ENCODE measurements around the gene APOH. TPM values are rescaled to one million over a fixed set of nuclear protein-coding genes. Genes with fewer than 3 reads are reported as not detected.

The APOH gene
- total and polyA plus RNA-seq, 7 donors, result 1.3 TPM; not detected in 6

DNA sequence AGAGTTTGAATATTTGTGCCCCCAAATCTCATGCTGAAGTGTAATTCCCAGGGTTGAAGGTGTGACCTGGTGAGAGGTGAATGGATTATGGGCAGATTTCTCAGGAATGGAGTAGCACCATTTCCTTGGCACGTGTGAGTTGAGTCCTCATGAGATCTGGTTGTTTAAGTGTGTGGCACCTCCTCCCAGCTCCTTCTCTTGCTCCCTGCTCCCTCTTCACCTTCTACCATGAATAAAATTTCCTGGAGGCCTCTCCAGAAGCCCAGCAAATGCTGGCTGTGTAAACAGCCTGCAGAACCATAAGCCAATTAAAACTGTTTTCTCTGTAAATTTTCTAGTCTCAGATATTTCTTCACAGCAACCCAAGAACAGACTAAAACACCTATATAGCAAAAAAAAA lies 12.6 kb upstream of the APOH start:
- no peaks in the 10 kb centered on the region for H3K4me1 ChIP-seq
- 56 to 68% (median 59%) methylated on average over 1 of the region's 1 CpG for WGBS, 3 donors
- H3K9me3 ChIP-seq, result no peaks in the 10 kb centered on the region
- no peak overlapping the region for H3K4me3 ChIP-seq
- H3K27ac ChIP-seq, result no peak overlapping the region
- TF ChIP-seq, protein P1, sequence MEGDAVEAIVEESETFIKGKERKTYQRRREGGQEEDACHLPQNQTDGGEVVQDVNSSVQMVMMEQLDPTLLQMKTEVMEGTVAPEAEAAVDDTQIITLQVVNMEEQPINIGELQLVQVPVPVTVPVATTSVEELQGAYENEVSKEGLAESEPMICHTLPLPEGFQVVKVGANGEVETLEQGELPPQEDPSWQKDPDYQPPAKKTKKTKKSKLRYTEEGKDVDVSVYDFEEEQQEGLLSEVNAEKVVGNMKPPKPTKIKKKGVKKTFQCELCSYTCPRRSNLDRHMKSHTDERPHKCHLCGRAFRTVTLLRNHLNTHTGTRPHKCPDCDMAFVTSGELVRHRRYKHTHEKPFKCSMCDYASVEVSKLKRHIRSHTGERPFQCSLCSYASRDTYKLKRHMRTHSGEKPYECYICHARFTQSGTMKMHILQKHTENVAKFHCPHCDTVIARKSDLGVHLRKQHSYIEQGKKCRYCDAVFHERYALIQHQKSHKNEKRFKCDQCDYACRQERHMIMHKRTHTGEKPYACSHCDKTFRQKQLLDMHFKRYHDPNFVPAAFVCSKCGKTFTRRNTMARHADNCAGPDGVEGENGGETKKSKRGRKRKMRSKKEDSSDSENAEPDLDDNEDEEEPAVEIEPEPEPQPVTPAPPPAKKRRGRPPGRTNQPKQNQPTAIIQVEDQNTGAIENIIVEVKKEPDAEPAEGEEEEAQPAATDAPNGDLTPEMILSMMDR (IDR thresholded peaks at IDR 0.05), result no peak
- no peaks in the 10 kb centered on the region for H3K36me3 ChIP-seq (ENCODE audit: insufficient read depth in 1 of 2, low read depth in 1 of 2)
- intact Hi-C loops (cut with DNase I), result no loop called here
- ATAC-seq, result no peak
- H3K27me3 ChIP-seq (ENCODE audit: insufficient read depth in 3 of 3, low read length in 2 of 3), result no peaks in the 10 kb centered on the region
- DNase-seq, result no peak

DNA sequence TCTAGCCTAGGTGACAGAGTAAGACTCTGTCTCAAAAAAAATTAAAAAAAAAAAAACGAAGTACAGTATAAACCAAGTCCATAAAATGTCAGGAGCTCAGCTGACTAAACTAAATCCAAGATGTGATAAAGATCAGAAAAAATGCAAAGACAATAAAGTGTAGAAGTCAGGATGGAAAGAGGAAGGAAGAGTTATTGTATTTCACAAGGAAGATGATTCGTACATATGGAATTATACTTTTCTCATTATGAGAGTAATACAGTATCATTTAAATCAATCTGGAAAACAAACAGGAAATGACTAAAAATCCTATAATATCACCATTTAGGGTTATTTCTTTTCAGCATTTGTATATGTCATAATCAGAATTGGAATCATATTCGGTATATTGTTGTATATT lies 11.4 kb upstream of the APOH start:
- TF ChIP-seq, protein P1 (IDR thresholded peaks at IDR 0.05), result no peak
- intact Hi-C loops (cut with DNase I), result no loop called here

DNA sequence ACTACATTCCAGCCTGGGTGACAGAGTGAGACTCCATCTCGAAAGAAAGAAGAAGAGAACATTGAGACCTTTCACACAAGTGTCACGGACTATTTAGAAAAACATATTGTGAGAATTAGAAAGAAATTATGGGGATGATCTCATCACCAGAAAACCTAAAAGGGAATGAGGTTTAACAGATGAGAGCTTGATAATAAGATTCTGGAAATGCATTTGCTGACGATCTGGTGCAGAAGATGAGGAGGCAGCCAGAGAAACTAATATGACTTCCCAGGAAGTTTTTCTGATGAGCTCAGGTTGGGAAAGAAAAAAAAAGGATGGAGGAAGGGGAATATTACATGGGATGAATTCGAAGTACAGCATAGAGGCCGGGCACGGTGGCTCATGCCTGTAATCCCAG lies 10.8 kb upstream of the APOH start:
- Histone ChIP-seq H3K9me3 (no peaks in the 10 kb centered on the region), H3K27ac (no peak overlapping the region), H3K4me1 (no peaks in the 10 kb centered on the region), H3K27me3 (ENCODE audit: insufficient read depth in 3 of 3, low read length in 2 of 3) (no peaks in the 10 kb centered on the region), H3K36me3 (ENCODE audit: insufficient read depth in 1 of 2, low read depth in 1 of 2) (no peaks in the 10 kb centered on the region), H3K4me3 (no peak overlapping the region)
- DNase-seq (no peak), ATAC-seq (no peak)
- TF ChIP-seq, protein P1 (IDR thresholded peaks at IDR 0.05), result no peak
- intact Hi-C loops (cut with DNase I), result no loop called here
- WGBS, 3 donors, result 84 to 86% (median 85%) methylated on average over 6 of the region's 6 CpGs

More for the DNA sequence above, 11.4 kb upstream of the APOH start:
- ATAC-seq (no peak), DNase-seq (no peak)
- no peaks in the 10 kb centered on the region for H3K36me3 ChIP-seq (ENCODE audit: insufficient read depth in 1 of 2, low read depth in 1 of 2)
- H3K27ac ChIP-seq, result no peak overlapping the region
- H3K9me3 ChIP-seq, result no peaks in the 10 kb centered on the region
- H3K4me1 ChIP-seq, result no peaks in the 10 kb centered on the region
- H3K27me3 ChIP-seq (ENCODE audit: insufficient read depth in 3 of 3, low read length in 2 of 3), result no peaks in the 10 kb centered on the region
- H3K4me3 ChIP-seq, result no peak overlapping the region
- WGBS, 3 donors, result 63 to 71% (median 63%) methylated on average over 3 of the region's 3 CpGs

DNA sequence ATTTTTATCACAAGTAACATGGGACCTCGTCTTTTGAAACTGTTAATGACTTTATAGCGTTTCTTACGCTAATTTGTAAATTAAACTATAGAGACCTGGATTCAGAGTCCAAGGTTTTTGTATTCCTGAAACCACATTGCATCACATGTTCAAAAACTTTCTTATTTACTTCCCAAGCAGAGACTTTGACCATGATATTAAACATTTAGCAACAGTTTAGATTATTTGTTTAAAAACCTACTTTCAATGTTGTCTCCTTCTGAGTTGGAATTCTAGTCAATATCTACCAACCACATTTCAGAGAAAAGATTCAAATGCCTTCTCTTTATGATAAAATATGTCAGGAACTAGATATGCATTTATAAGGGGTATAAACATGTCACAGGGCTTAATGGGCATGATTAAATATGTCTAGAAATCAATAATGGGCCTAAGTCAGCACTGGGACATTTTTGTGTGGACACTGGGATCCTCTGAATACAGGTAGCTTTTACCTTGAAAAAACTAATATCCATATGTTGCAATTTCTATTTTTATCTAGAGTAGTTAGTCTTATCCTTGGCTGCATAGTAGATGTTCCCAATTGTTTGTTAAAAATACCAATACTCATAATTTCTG lies 6.3 kb upstream of the APOH start:
- intact Hi-C loops (cut with DNase I), result no loop called here
- TF ChIP-seq, protein P1 (IDR thresholded peaks at IDR 0.05), result no peak
- no peaks in the 10 kb centered on the region for H3K9me3 ChIP-seq
- H3K27me3 ChIP-seq (ENCODE audit: insufficient read depth in 3 of 3, low read length in 2 of 3), result no peaks in the 10 kb centered on the region
- H3K4me3 ChIP-seq, result no peak overlapping the region
- DNase-seq, result no peak
- no peak for ATAC-seq
- no peak overlapping the region for H3K27ac ChIP-seq
- 92 to 98% (median 97%) methylated on average over 3 of the region's 3 CpGs for WGBS, 3 donors
- H3K4me1 ChIP-seq, result no peaks in the 10 kb centered on the region
- no peaks in the 10 kb centered on the region for H3K36me3 ChIP-seq (ENCODE audit: insufficient read depth in 1 of 2, low read depth in 1 of 2)

DNA sequence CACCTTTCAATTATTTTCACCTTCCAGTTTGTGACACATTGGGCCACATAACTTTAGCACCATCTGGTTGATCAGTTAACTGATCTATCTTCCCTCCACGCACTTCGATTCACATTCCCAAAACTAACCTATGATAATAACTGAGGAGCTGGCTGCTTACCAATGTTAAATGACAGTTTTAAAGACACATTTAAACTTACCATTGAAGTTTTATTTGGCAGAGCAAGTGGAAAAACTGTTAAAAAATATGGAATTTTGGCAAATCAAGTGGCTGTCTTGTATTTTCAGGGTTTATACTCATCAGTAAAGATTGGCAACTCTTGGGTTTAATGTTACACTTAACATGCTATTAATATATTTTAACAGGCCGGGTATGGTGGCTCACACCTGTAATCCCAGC lies 5.4 kb upstream of the APOH start:
- Histone ChIP-seq H3K27ac (no peak overlapping the region), H3K9me3 (no peaks in the 10 kb centered on the region), H3K4me3 (no peak overlapping the region), H3K27me3 (ENCODE audit: insufficient read depth in 3 of 3, low read length in 2 of 3) (no peaks in the 10 kb centered on the region), H3K4me1 (no peaks in the 10 kb centered on the region), H3K36me3 (ENCODE audit: insufficient read depth in 1 of 2, low read depth in 1 of 2) (no peaks in the 10 kb centered on the region)
- DNase-seq (no peak), ATAC-seq (no peak)
- intact Hi-C loops (cut with DNase I), result no loop called here
- TF ChIP-seq, protein P1 (IDR thresholded peaks at IDR 0.05), result no peak
- 80 to 83% (median 80%) methylated on average over 3 of the region's 3 CpGs for WGBS, 3 donors
